DOHH2 (cell line): Measurements from ENCODE around the gene ZDHHC12.

Experiments used
- CTCF ChIP-seq: fragments of 200-600 bp; sonication (generic); IDR thresholded peaks from one replicate; pipeline ENCODE4 v1.5.1; 2014; ENCODE audit warnings: antibody characterized with exemption, mild to moderate bottlenecking, low read depth, low read length; ENCODE audit not compliant: poor library complexity, severe bottlenecking
- EZH2phosphoT487 ChIP-seq: fragments of 200-600 bp; sonication (generic); IDR thresholded peaks from 2 replicates; pipeline ENCODE4 v1.6.1; 2017; ENCODE audit warnings: borderline replicate concordance, mild to moderate bottlenecking, antibody characterized with exemption, low read length, moderate library complexity, mixed read lengths

- no peak for TF ChIP-seq CTCF
- no peak for TF ChIP-seq EZH2phosphoT487
Measured at GRCh38 chr9:128743421-128743820, 19.5 kb upstream of the ZDHHC12 start.
